ENCODE measurements around the gene GJC3.
"Not testable (repeated sequence)": the region's sequence is repeated elsewhere in the genome, so short reads cannot be mapped to it uniquely, and the experiment has no call there.

- TF ChIP-seq CTCF, POLR2A (IDR thresholded peaks at IDR 0.05): not testable (repeated sequence)
These were observed 44.4 kb upstream of the GJC3 start for GRCh38 chr7:99973817-99974216.
